Neural cell (in vitro differentiated cells): ENCODE results near the gene SLC6A7. TPM values are rescaled to one million over a fixed set of nuclear protein-coding genes. Genes with fewer than 3 reads are reported as not detected.

Experiments used
- H2AFZ ChIP-seq: fragments of 200-600, 300-800 bp; sonication (generic), shearing (Covaris generic); 2 replicates; pipeline ENCODE4 v1.6.0; 2014; ENCODE audit warnings: low read depth, mild to moderate bottlenecking, antibody characterized with exemption, low read length, moderate library complexity
- H3F3A ChIP-seq: fragments of 200-600 bp; shearing (Covaris generic); 2 replicates; pipeline ENCODE4 v1.6.1; 2016; ENCODE audit warnings: mild to moderate bottlenecking, moderate library complexity, mixed read lengths, antibody characterized with exemption, low read length; ENCODE audit not compliant: insufficient read depth, poor library complexity, severe bottlenecking
- H3K27ac ChIP-seq: fragments of 200-600, 300-800 bp; sonication (generic), shearing (Covaris generic); 2 replicates; pipeline ENCODE4 v1.5.1; 2014; ENCODE audit warnings: mild to moderate bottlenecking, low read length, moderate library complexity
- H3K27me3 ChIP-seq: fragments of 300-800, 200-600 bp; sonication (generic), shearing (Covaris generic); 2 replicates; pipeline ENCODE4 v1.6.0; 2014; ENCODE audit warnings: mild to moderate bottlenecking, low read depth, low read length, moderate library complexity; ENCODE audit not compliant: insufficient read depth
- H3K36me3 ChIP-seq: fragments of 300-800, 200-600 bp; sonication (generic), shearing (Covaris generic); 2 replicates; pipeline ENCODE4 v1.5.1; 2014; ENCODE audit warnings: mild to moderate bottlenecking, antibody characterized with exemption, low read length, moderate library complexity; ENCODE audit not compliant: insufficient read depth
- H3K4me2 ChIP-seq: fragments of 300-800, 200-600 bp; sonication (generic), shearing (Covaris generic); 2 replicates; pipeline ENCODE4 v1.6.0; 2014; ENCODE audit warnings: mild to moderate bottlenecking, low read length
- H3K4me3 ChIP-seq: fragments of 300-800, 200-600 bp; sonication (generic), shearing (Covaris generic); 2 replicates; pipeline ENCODE4 v1.5.1; 2014; ENCODE audit warnings: mild to moderate bottlenecking, low read length, moderate library complexity
- H3K79me2 ChIP-seq: fragments of 200-600 bp; shearing (Covaris generic); replicated peaks from 2 replicates; pipeline ENCODE4 v1.6.0; 2014; ENCODE audit warnings: mild to moderate bottlenecking, low read length, moderate library complexity; ENCODE audit not compliant: insufficient read depth
- H3K9ac ChIP-seq: fragments of 300-800, 200-600 bp; sonication (generic), shearing (Covaris generic); 2 replicates; pipeline ENCODE4 v1.6.1; 2016; ENCODE audit warnings: mild to moderate bottlenecking, low read length, mixed read lengths
- H3K9me2 ChIP-seq: fragments of 200-600 bp; shearing (Covaris generic); 2 replicates; pipeline ENCODE4 v1.6.1; 2016; ENCODE audit warnings: mild to moderate bottlenecking, low read length, mixed read lengths; ENCODE audit not compliant: insufficient read depth
- H3K9me3 ChIP-seq: fragments of 200-600, 300-800 bp; sonication (generic), shearing (Covaris generic); 2 replicates; pipeline ENCODE4 v1.6.1; 2016; ENCODE audit warnings: mild to moderate bottlenecking, mixed run types, low read length, moderate library complexity, mixed read lengths
- H4K20me1 ChIP-seq: fragments of 200-600 bp; shearing (Covaris generic); 2 replicates; pipeline ENCODE4 v1.6.1; 2016; ENCODE audit warnings: mild to moderate bottlenecking, mixed run types; ENCODE audit not compliant: insufficient read depth
- EP300 ChIP-seq: fragments of 450-650 bp; conservative IDR thresholded peaks from 2 replicates; pipeline ENCODE4 v1.6.1; 2014; ENCODE audit warnings: antibody characterized with exemption, mild to moderate bottlenecking, moderate library complexity; ENCODE audit not compliant: poor library complexity, severe bottlenecking
- EZH2 ChIP-seq: fragments of 200-600, 300-800 bp; shearing (Covaris generic), sonication (generic); IDR thresholded peaks from 2 replicates; pipeline ENCODE4 v1.6.1; 2014; ENCODE audit warnings: antibody characterized with exemption, low read length, borderline replicate concordance, mild to moderate bottlenecking; ENCODE audit not compliant: insufficient read depth, poor library complexity, severe bottlenecking
- MXI1 ChIP-seq: fragments of 450-650 bp; conservative IDR thresholded peaks from 2 replicates; pipeline ENCODE4 v1.6.1; 2014; ENCODE audit warnings: antibody characterized with exemption, mild to moderate bottlenecking; ENCODE audit not compliant: poor library complexity, severe bottlenecking
- POLR2AphosphoS5 ChIP-seq: IDR thresholded peaks from 2 replicates; pipeline ENCODE4 v1.6.1; 2012
- RAD21 ChIP-seq: fragments of 450-650 bp; conservative IDR thresholded peaks from 2 replicates; pipeline ENCODE4 v1.6.1; 2014; ENCODE audit warnings: antibody characterized with exemption, mild to moderate bottlenecking, moderate library complexity
- SMC3 ChIP-seq: fragments of 450-650 bp; conservative IDR thresholded peaks from 2 replicates; pipeline ENCODE4 v1.6.1; 2014; ENCODE audit warnings: antibody characterized with exemption, mild to moderate bottlenecking, moderate library complexity; ENCODE audit not compliant: poor library complexity
- TAF1 ChIP-seq: IDR thresholded peaks from 2 replicates; pipeline ENCODE4 v1.6.1; 2012; ENCODE audit warnings: low read depth
- polyA plus RNA-seq: library from polyadenylated mRNA; depleted of rRNA; stranded (reverse); fragments of >200 nt; gene quantifications from 2 replicates; pipeline ENCODE4 v1.2.3, GENCODE V29; 2014
- TF ChIP-seq, protein P1 (sequence below): IDR thresholded peaks from 2 replicates; pipeline ENCODE4 v1.6.1; 2012; ENCODE audit warnings: borderline replicate concordance
- TF ChIP-seq, protein P2 (sequence below): fragments of 450-650 bp; IDR thresholded peaks from 2 replicates; pipeline ENCODE4 v1.5.1; 2014; ENCODE audit warnings: antibody characterized with exemption, mild to moderate bottlenecking, moderate library complexity; ENCODE audit not compliant: poor library complexity, severe bottlenecking

SLC6A7 gene
- polyA plus RNA-seq, 1 donor from 2014 or later = 4.6 TPM

DNA sequence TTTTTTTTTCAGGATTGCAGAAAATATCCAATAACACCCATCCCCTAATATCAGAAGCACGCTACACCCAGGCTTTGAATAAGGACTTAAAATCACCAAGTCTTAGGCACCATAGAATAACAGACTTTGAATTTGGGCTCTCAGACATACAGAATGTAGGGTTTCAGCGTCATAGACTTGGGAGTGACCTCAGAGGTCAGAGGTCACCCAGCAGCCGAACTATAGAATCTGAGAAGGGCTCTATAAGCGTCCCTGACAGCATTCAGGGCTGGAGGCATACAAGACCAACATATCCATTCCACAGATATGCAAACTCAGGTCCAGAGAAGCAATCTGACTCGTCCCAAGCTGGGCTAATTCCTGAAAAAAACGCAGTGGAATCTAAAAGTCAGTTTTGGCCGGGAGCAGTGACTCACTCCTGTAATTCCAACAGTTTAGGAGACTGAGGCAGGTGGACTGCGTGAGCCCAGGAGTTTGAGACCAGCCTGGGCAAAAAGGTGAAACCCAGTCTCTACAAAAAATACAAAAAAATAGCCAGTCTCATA, 34.7 kb downstream of the SLC6A7 start:
- Histone ChIP-seq H3K9ac (no peak overlapping the region), H3K4me3 (no peak overlapping the region), H3F3A (no peaks in the 10 kb centered on the region), H3K9me3 (no peaks in the 10 kb centered on the region), H3K36me3 (no peaks in the 10 kb centered on the region), H3K9me2 (no peaks in the 10 kb centered on the region), H4K20me1 (no peaks in the 10 kb centered on the region), H3K27ac (no peak overlapping the region), H3K4me2 (no peak overlapping the region), H2AFZ (no peak overlapping the region), H3K79me2 (no peaks in the 10 kb centered on the region), H3K27me3 (no peaks in the 10 kb centered on the region)
- TF ChIP-seq TAF1 (no peak), MXI1 (no peak), EP300 (no peak), EZH2 (no peak), SMC3 (no peak), RAD21 (no peak), POLR2AphosphoS5 (no peak)
- TF ChIP-seq, protein P1, sequence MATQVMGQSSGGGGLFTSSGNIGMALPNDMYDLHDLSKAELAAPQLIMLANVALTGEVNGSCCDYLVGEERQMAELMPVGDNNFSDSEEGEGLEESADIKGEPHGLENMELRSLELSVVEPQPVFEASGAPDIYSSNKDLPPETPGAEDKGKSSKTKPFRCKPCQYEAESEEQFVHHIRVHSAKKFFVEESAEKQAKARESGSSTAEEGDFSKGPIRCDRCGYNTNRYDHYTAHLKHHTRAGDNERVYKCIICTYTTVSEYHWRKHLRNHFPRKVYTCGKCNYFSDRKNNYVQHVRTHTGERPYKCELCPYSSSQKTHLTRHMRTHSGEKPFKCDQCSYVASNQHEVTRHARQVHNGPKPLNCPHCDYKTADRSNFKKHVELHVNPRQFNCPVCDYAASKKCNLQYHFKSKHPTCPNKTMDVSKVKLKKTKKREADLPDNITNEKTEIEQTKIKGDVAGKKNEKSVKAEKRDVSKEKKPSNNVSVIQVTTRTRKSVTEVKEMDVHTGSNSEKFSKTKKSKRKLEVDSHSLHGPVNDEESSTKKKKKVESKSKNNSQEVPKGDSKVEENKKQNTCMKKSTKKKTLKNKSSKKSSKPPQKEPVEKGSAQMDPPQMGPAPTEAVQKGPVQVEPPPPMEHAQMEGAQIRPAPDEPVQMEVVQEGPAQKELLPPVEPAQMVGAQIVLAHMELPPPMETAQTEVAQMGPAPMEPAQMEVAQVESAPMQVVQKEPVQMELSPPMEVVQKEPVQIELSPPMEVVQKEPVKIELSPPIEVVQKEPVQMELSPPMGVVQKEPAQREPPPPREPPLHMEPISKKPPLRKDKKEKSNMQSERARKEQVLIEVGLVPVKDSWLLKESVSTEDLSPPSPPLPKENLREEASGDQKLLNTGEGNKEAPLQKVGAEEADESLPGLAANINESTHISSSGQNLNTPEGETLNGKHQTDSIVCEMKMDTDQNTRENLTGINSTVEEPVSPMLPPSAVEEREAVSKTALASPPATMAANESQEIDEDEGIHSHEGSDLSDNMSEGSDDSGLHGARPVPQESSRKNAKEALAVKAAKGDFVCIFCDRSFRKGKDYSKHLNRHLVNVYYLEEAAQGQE = no peak
- TF ChIP-seq, protein P2, sequence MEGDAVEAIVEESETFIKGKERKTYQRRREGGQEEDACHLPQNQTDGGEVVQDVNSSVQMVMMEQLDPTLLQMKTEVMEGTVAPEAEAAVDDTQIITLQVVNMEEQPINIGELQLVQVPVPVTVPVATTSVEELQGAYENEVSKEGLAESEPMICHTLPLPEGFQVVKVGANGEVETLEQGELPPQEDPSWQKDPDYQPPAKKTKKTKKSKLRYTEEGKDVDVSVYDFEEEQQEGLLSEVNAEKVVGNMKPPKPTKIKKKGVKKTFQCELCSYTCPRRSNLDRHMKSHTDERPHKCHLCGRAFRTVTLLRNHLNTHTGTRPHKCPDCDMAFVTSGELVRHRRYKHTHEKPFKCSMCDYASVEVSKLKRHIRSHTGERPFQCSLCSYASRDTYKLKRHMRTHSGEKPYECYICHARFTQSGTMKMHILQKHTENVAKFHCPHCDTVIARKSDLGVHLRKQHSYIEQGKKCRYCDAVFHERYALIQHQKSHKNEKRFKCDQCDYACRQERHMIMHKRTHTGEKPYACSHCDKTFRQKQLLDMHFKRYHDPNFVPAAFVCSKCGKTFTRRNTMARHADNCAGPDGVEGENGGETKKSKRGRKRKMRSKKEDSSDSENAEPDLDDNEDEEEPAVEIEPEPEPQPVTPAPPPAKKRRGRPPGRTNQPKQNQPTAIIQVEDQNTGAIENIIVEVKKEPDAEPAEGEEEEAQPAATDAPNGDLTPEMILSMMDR = no peak

DNA sequence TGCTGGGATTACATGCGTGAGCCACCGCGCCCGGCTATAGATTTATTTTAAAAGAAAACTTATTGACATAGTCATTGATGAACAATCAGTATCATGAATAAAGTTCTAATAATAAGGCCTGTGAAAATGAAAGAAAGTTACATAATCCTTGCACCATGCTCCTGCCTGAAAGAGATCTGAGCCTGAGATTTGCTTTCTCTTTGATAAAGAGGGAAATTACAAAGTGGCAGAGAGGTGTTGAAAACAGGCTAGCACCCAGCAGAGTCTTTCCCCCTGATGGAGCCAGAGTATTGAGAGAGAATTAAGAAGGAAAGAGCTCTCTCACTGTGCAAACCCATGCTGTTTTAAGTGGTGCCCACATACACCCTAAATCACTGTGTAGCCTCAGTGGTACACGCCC, 37.2 kb downstream of the SLC6A7 start:
- no peaks in the 10 kb centered on the region for H3K27me3 ChIP-seq
- no peaks in the 10 kb centered on the region for H3K79me2 ChIP-seq
- H4K20me1 ChIP-seq = no peaks in the 10 kb centered on the region
- H3K9ac ChIP-seq = no peak overlapping the region
- H3F3A ChIP-seq = no peaks in the 10 kb centered on the region
- TF ChIP-seq POLR2AphosphoS5 (no peak), TAF1 (no peak), RAD21 (no peak), MXI1 (no peak), EP300 (no peak), EZH2 (no peak), SMC3 (no peak)
- TF ChIP-seq, protein P2 = no peak
- TF ChIP-seq, protein P1 = no peak
- no peak overlapping the region for H3K4me3 ChIP-seq
- H3K9me3 ChIP-seq = no peaks in the 10 kb centered on the region
- H3K4me2 ChIP-seq = no peak overlapping the region
- no peak overlapping the region for H2AFZ ChIP-seq
- no peaks in the 10 kb centered on the region for H3K9me2 ChIP-seq
- H3K27ac ChIP-seq = no peak overlapping the region
- no peaks in the 10 kb centered on the region for H3K36me3 ChIP-seq
